ENCODE data around the gene SF3A2. TPM values are rescaled to one million over a fixed set of nuclear protein-coding genes. Genes with fewer than 3 reads are reported as not detected.

The SF3A2 gene
- total RNA-seq, 2 experiments from 2014 or later = 124 to 206 TPM

GRCh38 chr19:2190848-2191455, 45.7 kb upstream of the SF3A2 start:
- Histone ChIP-seq H3K4me1 (ENCODE audit: insufficient read depth, low read length, poor library complexity, severe bottlenecking) (peaks cover 16% of the 10 kb centered on the region), H3K4me3 (ENCODE audit: low read depth, low read length, poor library complexity, severe bottlenecking) (no peak overlapping the region), H3K4me2 (ENCODE audit: low read length) (no peak overlapping the region), H3K27ac (ENCODE audit: low read depth, low read length, poor library complexity, severe bottlenecking) (no peak overlapping the region), H2AFZ (ENCODE audit: low read length) (no peak overlapping the region), H3K9me3 (ENCODE audit: low read length) (no peaks in the 10 kb centered on the region), H3K9me2 (ENCODE audit: insufficient read depth, low read length) (no peaks in the 10 kb centered on the region), H3K36me3 (ENCODE audit: insufficient read depth, low read length) (peaks cover 87% of the 10 kb centered on the region), H3K79me2 (ENCODE audit: insufficient read depth, low read depth, low read length) (no peaks in the 10 kb centered on the region), H4K20me1 (ENCODE audit: insufficient read depth, low read length) (no peaks in the 10 kb centered on the region)
- TF ChIP-seq CTCF (conservative IDR thresholded peaks at IDR 0.05; ENCODE audit: low read length) (no peak), EZH2phosphoT487 (IDR thresholded peaks at IDR 0.05; ENCODE audit: borderline replicate concordance, low read depth, low read length) (no peak)
- POLR2A ChIA-PET = no interaction called here
- no peak for DNase-seq (ENCODE audit: low spot score)
- no TSS peak for BruUV-seq (replicated peaks)
- intact Hi-C loops (cut with micrococcal nuclease; ENCODE audit: unreplicated experiment) = no loop called here
- CTCF ChIA-PET (ENCODE audit: unreplicated experiment) = no interaction called here

DNA sequence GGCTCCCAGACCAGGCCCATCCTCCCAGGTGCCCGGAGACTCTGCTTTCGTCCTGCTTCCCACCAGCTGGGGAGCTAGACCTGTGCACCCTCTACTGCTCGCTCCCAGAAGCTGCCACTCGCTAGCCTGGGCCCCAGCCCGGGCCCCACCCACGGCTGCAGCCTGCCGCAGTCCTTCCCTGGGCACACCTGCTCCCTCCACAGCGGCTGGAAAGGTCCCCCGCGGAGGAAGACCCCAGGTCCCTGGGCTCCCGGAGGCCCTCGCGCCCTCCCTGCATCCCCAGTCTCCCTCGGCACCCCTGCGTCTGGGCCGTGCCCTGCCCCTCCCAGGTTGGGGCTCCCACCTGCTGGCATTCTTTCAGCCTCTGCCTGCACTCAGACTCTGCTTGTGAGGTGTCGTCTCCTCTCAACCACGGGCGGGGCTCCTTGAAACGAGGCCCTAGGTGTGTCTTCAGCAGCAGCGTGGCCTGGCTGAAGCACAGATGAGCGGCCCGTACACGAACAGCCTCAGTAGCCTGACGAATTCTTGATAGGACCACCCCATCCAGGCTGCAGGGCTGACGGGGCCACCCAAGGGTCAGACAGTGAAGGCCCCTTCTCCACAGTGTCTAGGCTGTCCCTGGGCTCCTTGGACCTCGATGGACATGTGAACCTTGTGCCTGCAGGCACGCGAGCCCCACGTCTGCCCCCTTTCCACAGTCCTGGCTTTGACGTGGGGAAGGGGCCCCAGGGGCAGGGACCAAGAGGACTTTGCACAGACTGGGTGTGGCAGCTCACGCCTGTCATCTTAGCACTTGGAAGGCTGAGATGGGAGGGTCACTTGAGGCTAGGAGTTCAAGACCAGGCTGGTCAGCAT, 44.9 kb upstream of the SF3A2 start:
- Histone ChIP-seq H3K9me2 (ENCODE audit: insufficient read depth, low read length) (no peaks in the 10 kb centered on the region), H3K4me1 (ENCODE audit: insufficient read depth, low read length, poor library complexity, severe bottlenecking) (peaks cover 16% of the 10 kb centered on the region), H3K9me3 (ENCODE audit: low read length) (no peaks in the 10 kb centered on the region), H3K4me2 (ENCODE audit: low read length) (no peak overlapping the region), H3K36me3 (ENCODE audit: insufficient read depth, low read length) (peaks cover 87% of the 10 kb centered on the region), H3K79me2 (ENCODE audit: insufficient read depth, low read depth, low read length) (no peaks in the 10 kb centered on the region), H3K4me3 (ENCODE audit: low read depth, low read length, poor library complexity, severe bottlenecking) (no peak overlapping the region), H2AFZ (ENCODE audit: low read length) (no peak overlapping the region), H4K20me1 (ENCODE audit: insufficient read depth, low read length) (no peaks in the 10 kb centered on the region), H3K27ac (ENCODE audit: low read depth, low read length, poor library complexity, severe bottlenecking) (no peak overlapping the region)
- POLR2A ChIA-PET = no interaction called here
- TF ChIP-seq CTCF (conservative IDR thresholded peaks at IDR 0.05; ENCODE audit: low read length) (no peak), EZH2phosphoT487 (IDR thresholded peaks at IDR 0.05; ENCODE audit: borderline replicate concordance, low read depth, low read length) (no peak)
- BruUV-seq (replicated peaks) = no TSS peak
- DNase-seq (ENCODE audit: low spot score) = no peak
- intact Hi-C loops (cut with micrococcal nuclease; ENCODE audit: unreplicated experiment) = no loop called here
- CTCF ChIA-PET (ENCODE audit: unreplicated experiment) = no interaction called here

GRCh38 chr19:2192862-2193261, 43.8 kb upstream of the SF3A2 start:
- no peak overlapping the region for H3K4me2 ChIP-seq (ENCODE audit: low read length)
- no peaks in the 10 kb centered on the region for H3K9me2 ChIP-seq (ENCODE audit: insufficient read depth, low read length)
- H3K4me3 ChIP-seq (ENCODE audit: low read depth, low read length, poor library complexity, severe bottlenecking) = no peak overlapping the region
- TF ChIP-seq CTCF (conservative IDR thresholded peaks at IDR 0.05; ENCODE audit: low read length) (no peak), EZH2phosphoT487 (IDR thresholded peaks at IDR 0.05; ENCODE audit: borderline replicate concordance, low read depth, low read length) (no peak)
- ChIA-PET CTCF (ENCODE audit: unreplicated experiment) (no interaction called here), POLR2A (no interaction called here)
- no TSS peak for BruUV-seq (replicated peaks)
- H3K9me3 ChIP-seq (ENCODE audit: low read length) = no peaks in the 10 kb centered on the region
- H3K4me1 ChIP-seq (ENCODE audit: insufficient read depth, low read length, poor library complexity, severe bottlenecking) = peaks cover 8% of the 10 kb centered on the region
- no peak for DNase-seq (ENCODE audit: low spot score)
- peaks cover 89% of the 10 kb centered on the region for H3K36me3 ChIP-seq (ENCODE audit: insufficient read depth, low read length)
- H2AFZ ChIP-seq (ENCODE audit: low read length) = no peak overlapping the region
- H3K79me2 ChIP-seq (ENCODE audit: insufficient read depth, low read depth, low read length) = no peaks in the 10 kb centered on the region
- intact Hi-C loops (cut with micrococcal nuclease; ENCODE audit: unreplicated experiment) = no loop called here
- no peaks in the 10 kb centered on the region for H4K20me1 ChIP-seq (ENCODE audit: insufficient read depth, low read length)
- H3K27ac ChIP-seq (ENCODE audit: low read depth, low read length, poor library complexity, severe bottlenecking) = no peak overlapping the region

Data from OCI-LY7 (cell line).